Hepatocyte (in vitro differentiated cells): Measurements from ENCODE around the gene C10orf143. TPM values are rescaled to one million over a fixed set of nuclear protein-coding genes. Genes with fewer than 3 reads are reported as not detected.

Source experiments
- DNase-seq: peaks from one replicate; pipeline ENCODE4 v3.0.0-alpha.2; 2016; ENCODE audit warnings: low spot score
- H2AFZ ChIP-seq: fragments of 200-600 bp; sonication (generic); 2 replicates; pipeline ENCODE4 v1.6.0; 2016; ENCODE audit warnings: antibody characterized with exemption, mild to moderate bottlenecking
- H3K27ac ChIP-seq: fragments of 200-600 bp; sonication (generic); 2 replicates; pipeline ENCODE4 v1.5.1; 2016; ENCODE audit warnings: mild to moderate bottlenecking
- H3K27me3 ChIP-seq: fragments of 200-600 bp; sonication (generic); 2 replicates; pipeline ENCODE4 v1.6.1; 2016
- H3K36me3 ChIP-seq: fragments of 200-600 bp; sonication (generic); replicated peaks from 2 replicates; pipeline ENCODE4 v1.5.1; 2016; ENCODE audit warnings: low read depth; ENCODE audit not compliant: insufficient read depth
- H3K4me1 ChIP-seq: fragments of 200-600 bp; sonication (generic); 2 replicates; pipeline ENCODE4 v1.5.1; 2016; ENCODE audit warnings: mild to moderate bottlenecking, moderate library complexity; ENCODE audit not compliant: insufficient read depth
- H3K4me2 ChIP-seq: fragments of 200-600 bp; sonication (generic); 2 replicates; pipeline ENCODE4 v1.6.0; 2016
- H3K4me3 ChIP-seq: fragments of 200-600 bp; sonication (generic); 2 replicates; pipeline ENCODE4 v1.5.1; 2016; ENCODE audit warnings: mild to moderate bottlenecking
- H3K79me2 ChIP-seq: fragments of 200-600 bp; sonication (generic); 2 replicates; pipeline ENCODE4 v1.6.0; 2017; ENCODE audit warnings: mild to moderate bottlenecking
- H3K9me2 ChIP-seq: fragments of 200-600 bp; sonication (generic); replicated peaks from 2 replicates; pipeline ENCODE4 v1.6.0; 2017; ENCODE audit warnings: mild to moderate bottlenecking; ENCODE audit not compliant: insufficient read depth
- H3K9me3 ChIP-seq: fragments of 200-600 bp; sonication (generic); 2 replicates; pipeline ENCODE4 v1.5.1; 2016; ENCODE audit warnings: low read depth, mild to moderate bottlenecking
- H4K20me1 ChIP-seq: fragments of 200-600 bp; sonication (generic); 2 replicates; pipeline ENCODE4 v1.6.0; 2016; ENCODE audit warnings: mild to moderate bottlenecking; ENCODE audit not compliant: insufficient read depth, poor library complexity, severe bottlenecking
- CTCF ChIP-seq: fragments of 200-600 bp; sonication (generic); IDR thresholded peaks from 2 replicates; pipeline ENCODE4 v1.5.1; 2016; ENCODE audit warnings: antibody characterized with exemption, mild to moderate bottlenecking; ENCODE audit not compliant: poor library complexity
- EZH2 ChIP-seq: fragments of 200-600 bp; sonication (generic); IDR thresholded peaks from 2 replicates; pipeline ENCODE4 v1.6.1; 2016; ENCODE audit warnings: antibody characterized with exemption, mild to moderate bottlenecking, borderline replicate concordance
- EZH2phosphoT487 ChIP-seq: fragments of 200-600 bp; sonication (generic); IDR thresholded peaks from one replicate; pipeline ENCODE4 v1.6.1; 2018; ENCODE audit warnings: antibody characterized with exemption, mild to moderate bottlenecking, low read depth, moderate library complexity; ENCODE audit not compliant: unreplicated experiment, severe bottlenecking
- WGBS: methylation state at CpG from one replicate; pipeline ENCODE4 v1.1.6; 2016; ENCODE audit warnings: low lambda C conversion rate; ENCODE audit errors: missing lambda C conversion rate; 5-methylcytosine and 5-hydroxymethylcytosine counted together
- polyA plus RNA-seq: library from polyadenylated mRNA; unstranded; fragments of >200 nt; fragmentation: Nextera tagmentation; extraction: Ambion mirVana; gene quantifications from 2 replicates; pipeline ENCODE4 v1.2.1, GENCODE V29; 2016
- total RNA-seq: library from RNA; depleted of rRNA; stranded (reverse); fragments of >200 nt; gene quantifications from 2 replicates; pipeline ENCODE4 v1.2.3, GENCODE V29; 2014

C10orf143 gene
- total and polyA plus RNA-seq, 2 experiments from 2014 or later, result 0.50 to 3.0 TPM

GRCh38 chr10:130136226-130137089 is 25.8 kb upstream of the C10orf143 start, which contains the start of gene GLRX3:
GLRX3 (plus strand) TSS chr10:130136391; CDS start chr10:130136421, 30 bp downstream.
- 1% methylated on average over 51 of the region's 96 CpGs for WGBS
- Histone ChIP-seq H3K36me3 (no peaks in the 10 kb centered on the region), H4K20me1 (peaks cover 21% of the 10 kb centered on the region), H2AFZ (peak within 1 kb of the TSS; percentile 92), H3K4me2 (peak within 1 kb of the TSS; percentile 95), H3K4me1 (peaks cover 15% of the 10 kb centered on the region), H3K27ac (peak within 1 kb of the TSS; percentile 90), H3K4me3 (peak within 1 kb of the TSS; percentile 87), H3K27me3 (no peaks in the 10 kb centered on the region), H3K9me2 (no peaks in the 10 kb centered on the region), H3K79me2 (peaks cover 49% of the 10 kb centered on the region), H3K9me3 (no peaks in the 10 kb centered on the region)
- TF ChIP-seq EZH2phosphoT487 (no peak), EZH2 (no peak), CTCF (no peak)
- DNase-seq, result peak; percentile 97

- no peaks in the 10 kb centered on the region for H3K9me2 ChIP-seq
- H3K36me3 ChIP-seq, result no peaks in the 10 kb centered on the region
- H3K4me3 ChIP-seq, result peak overlapping the region; percentile 22
- peak overlapping the region; percentile 90 for H3K27ac ChIP-seq
- no peaks in the 10 kb centered on the region for H3K9me3 ChIP-seq
- no peaks in the 10 kb centered on the region for H3K27me3 ChIP-seq
- peaks cover 42% of the 10 kb centered on the region for H3K79me2 ChIP-seq
- H4K20me1 ChIP-seq, result peaks cover 16% of the 10 kb centered on the region
- peak overlapping the region; percentile 92 for H2AFZ ChIP-seq
- H3K4me1 ChIP-seq, result peaks cover 15% of the 10 kb centered on the region
- DNase-seq, result no peak
- H3K4me2 ChIP-seq, result peak overlapping the region; percentile 95
- 34% methylated on average over 17 of the region's 17 CpGs for WGBS
- TF ChIP-seq EZH2 (no peak), CTCF (no peak), EZH2phosphoT487 (no peak)
Measured at GRCh38 chr10:130135676-130136225, 25.1 kb upstream of the C10orf143 start.

- no peak overlapping the region for H2AFZ ChIP-seq
- TF ChIP-seq CTCF, result no peak
- TF ChIP-seq EZH2, result no peak
- TF ChIP-seq EZH2phosphoT487, result no peak
- DNase-seq, result no peak
- H3K79me2 ChIP-seq, result no peaks in the 10 kb centered on the region
- no peaks in the 10 kb centered on the region for H3K9me3 ChIP-seq
- H3K4me3 ChIP-seq, result no peak overlapping the region
- 84% methylated on average over 22 of the region's 27 CpGs for WGBS
- H3K27ac ChIP-seq, result no peak overlapping the region
- H4K20me1 ChIP-seq, result no peaks in the 10 kb centered on the region
- H3K4me2 ChIP-seq, result no peak overlapping the region
- no peaks in the 10 kb centered on the region for H3K4me1 ChIP-seq
- H3K27me3 ChIP-seq, result no peaks in the 10 kb centered on the region
- H3K36me3 ChIP-seq, result no peaks in the 10 kb centered on the region
- no peaks in the 10 kb centered on the region for H3K9me2 ChIP-seq
Measured at GRCh38 chr10:130128922-130129321, 18.3 kb upstream of the C10orf143 start.
